BLaER1 treated with 17β-estradiol and CSF1 and Interleukin-3, amounts not matched to agents 10 nM and 100 nM (cell line): ENCODE measurements around the gene OCLN.

Experiments
- H3K27ac ChIP-seq, 11 experiments: shearing (Covaris generic); formaldehyde crosslinking; 2 replicates each; pipeline ENCODE4 v1.8.1; 2022
- H3K27me3 ChIP-seq, 11 experiments: shearing (Covaris generic); formaldehyde crosslinking; 2 replicates each; pipeline ENCODE4 v1.8.1; 2022
- H3K36me3 ChIP-seq, 11 experiments: shearing (Covaris generic); formaldehyde crosslinking; 2 replicates each; pipeline ENCODE4 v1.8.1; 2022
- H3K4me1 ChIP-seq, 10 experiments: shearing (Covaris generic); formaldehyde crosslinking; 2 replicates each; pipeline ENCODE4 v1.8.1; 2022
- H3K4me2 ChIP-seq, 11 experiments: shearing (Covaris generic); formaldehyde crosslinking; 2 replicates each; pipeline ENCODE4 v1.8.1; 2022
- H3K4me3 ChIP-seq, 10 experiments: shearing (Covaris generic); formaldehyde crosslinking; 2 replicates each; pipeline ENCODE4 v1.8.1; 2022
- H3K9ac ChIP-seq, 11 experiments: shearing (Covaris generic); formaldehyde crosslinking; 2 replicates each; pipeline ENCODE4 v1.8.1; 2022
- H3K9me3 ChIP-seq, 11 experiments: shearing (Covaris generic); formaldehyde crosslinking; replicated peaks in 1 of 11; 2 replicates each; pipeline ENCODE4 v1.8.1; 2022
- H4K20me1 ChIP-seq, 11 experiments: shearing (Covaris generic); formaldehyde crosslinking; 2 replicates each; pipeline ENCODE4 v1.8.1; 2022
- Cebpa-rat ChIP-seq, 11 experiments: shearing (Covaris generic); IDR thresholded peaks; 2 replicates each; pipeline ENCODE4 v1.8.1; 2022

OCLN gene

GRCh38 chr5:69489246-69489645 is 3.3 kb upstream of the OCLN start:
- Histone ChIP-seq H4K20me1 (peaks cover 0 to 13% (median 4%) of the 10 kb centered on the region in 11 experiments; a peak in 4 of 22 replicates), H3K4me2 (no peak overlapping the region), H3K36me3 (no peaks in the 10 kb centered on the region), H3K9me3 (peaks cover 0 to 8% (median 0%) of the 10 kb centered on the region in 11 experiments; a peak in 1 of 22 replicates), H3K27ac (no peak overlapping the region), H3K4me1 (peaks cover 3 to 21% (median 17%) of the 10 kb centered on the region in 10 experiments; a peak in 19 of 20 replicates), H3K27me3 (peaks cover 28 to 42% (median 37%) of the 10 kb centered on the region in 11 experiments), H3K4me3 (no peak overlapping the region), H3K9ac (no peak overlapping the region)
- no peak for TF ChIP-seq Cebpa-rat (IDR thresholded peaks at IDR 0.05)

- Histone ChIP-seq H3K4me1 (peaks cover 8 to 23% (median 18%) of the 10 kb centered on the region in 10 experiments; a peak in 19 of 20 replicates), H4K20me1 (peaks cover 0 to 13% (median 4%) of the 10 kb centered on the region in 11 experiments; a peak in 4 of 22 replicates), H3K27me3 (peaks cover 43 to 60% (median 54%) of the 10 kb centered on the region in 11 experiments), H3K4me2 (no peak overlapping the region), H3K9ac (no peak overlapping the region), H3K9me3 (peaks cover 0 to 8% (median 0%) of the 10 kb centered on the region in 11 experiments; a peak in 1 of 22 replicates), H3K4me3 (no peak overlapping the region), H3K36me3 (no peaks in the 10 kb centered on the region), H3K27ac (no peak overlapping the region)
- no peak for TF ChIP-seq Cebpa-rat (IDR thresholded peaks at IDR 0.05)
Measured at GRCh38 chr5:69491027-69491426, 1.6 kb upstream of the OCLN start.

- no peak overlapping the region for H3K27ac ChIP-seq
- peaks cover 0 to 8% (median 0%) of the 10 kb centered on the region in 11 experiments; a peak in 1 of 22 replicates for H3K9me3 ChIP-seq
- peaks cover 43 to 65% (median 54%) of the 10 kb centered on the region in 11 experiments for H3K27me3 ChIP-seq
- peaks cover 8 to 23% (median 18%) of the 10 kb centered on the region in 10 experiments; a peak in 19 of 20 replicates for H3K4me1 ChIP-seq
- peak overlapping the region in 5 of 11 experiments; percentile 92 to 99 (median 96); a peak in 5 of 22 replicates for H3K4me2 ChIP-seq
- H4K20me1 ChIP-seq = peaks cover 0 to 13% (median 4%) of the 10 kb centered on the region in 11 experiments; a peak in 4 of 22 replicates
- no peaks in the 10 kb centered on the region for H3K36me3 ChIP-seq
- no peak overlapping the region for H3K9ac ChIP-seq
- no peak for TF ChIP-seq Cebpa-rat (IDR thresholded peaks at IDR 0.05)
- H3K4me3 ChIP-seq = peak overlapping the region in 7 of 10 experiments; percentile 61 to 79 (median 67); a peak in 8 of 20 replicates
Measured at GRCh38 chr5:69491838-69492390, 676 bp upstream of the OCLN start.

- peaks cover 8 to 23% (median 18%) of the 10 kb centered on the region in 10 experiments; a peak in 19 of 20 replicates for H3K4me1 ChIP-seq
- H4K20me1 ChIP-seq = peaks cover 0 to 13% (median 4%) of the 10 kb centered on the region in 11 experiments; a peak in 4 of 22 replicates
- TF ChIP-seq Cebpa-rat (IDR thresholded peaks at IDR 0.05) = no peak
- H3K4me2 ChIP-seq = peak overlapping the region; percentile 92 to 100 (median 98)
- no peak overlapping the region for H3K27ac ChIP-seq
- H3K4me3 ChIP-seq = peak overlapping the region; percentile 54 to 79 (median 64)
- H3K9me3 ChIP-seq = peaks cover 0 to 8% (median 0%) of the 10 kb centered on the region in 11 experiments; a peak in 1 of 22 replicates
- peak overlapping the region in 10 of 11 experiments; percentile 43 to 66 (median 56); a peak in 11 of 22 replicates for H3K9ac ChIP-seq
- H3K27me3 ChIP-seq = peaks cover 43 to 65% (median 54%) of the 10 kb centered on the region in 11 experiments
- H3K36me3 ChIP-seq = no peaks in the 10 kb centered on the region
Measured at GRCh38 chr5:69492923-69493395, 369 bp downstream of the OCLN start.

GRCh38 chr5:69493396-69494133 is 975 bp downstream of the OCLN start:
- Histone ChIP-seq H3K9ac (peak overlapping the region in 10 of 11 experiments; percentile 43 to 66 (median 56); a peak in 18 of 22 replicates), H4K20me1 (peaks cover 0 to 13% (median 4%) of the 10 kb centered on the region in 11 experiments; a peak in 4 of 22 replicates), H3K9me3 (peaks cover 0 to 8% (median 0%) of the 10 kb centered on the region in 11 experiments; a peak in 1 of 22 replicates), H3K4me1 (peaks cover 8 to 23% (median 18%) of the 10 kb centered on the region in 10 experiments; a peak in 19 of 20 replicates), H3K4me2 (peak overlapping the region; percentile 92 to 100 (median 98)), H3K36me3 (no peaks in the 10 kb centered on the region), H3K27ac (peak overlapping the region in 2 of 11 experiments; percentile 12 to 17; a peak in 1 of 22 replicates), H3K4me3 (peak overlapping the region; percentile 54 to 79 (median 64)), H3K27me3 (peaks cover 43 to 65% (median 54%) of the 10 kb centered on the region in 11 experiments)
- TF ChIP-seq Cebpa-rat (IDR thresholded peaks at IDR 0.05) = no peak

- peaks cover 0 to 13% (median 4%) of the 10 kb centered on the region in 11 experiments; a peak in 4 of 22 replicates for H4K20me1 ChIP-seq
- H3K27ac ChIP-seq = no peak overlapping the region
- H3K4me2 ChIP-seq = peak overlapping the region; percentile 92 to 100 (median 98); a peak in 17 of 22 replicates
- H3K9ac ChIP-seq = no peak overlapping the region
- no peak for TF ChIP-seq Cebpa-rat (IDR thresholded peaks at IDR 0.05)
- peaks cover 8 to 23% (median 18%) of the 10 kb centered on the region in 10 experiments; a peak in 19 of 20 replicates for H3K4me1 ChIP-seq
- peaks cover 43 to 65% (median 54%) of the 10 kb centered on the region in 11 experiments for H3K27me3 ChIP-seq
- peaks cover 0 to 8% (median 0%) of the 10 kb centered on the region in 11 experiments; a peak in 1 of 22 replicates for H3K9me3 ChIP-seq
- no peaks in the 10 kb centered on the region for H3K36me3 ChIP-seq
- H3K4me3 ChIP-seq = peak overlapping the region in 5 of 10 experiments; percentile 54 to 79 (median 65); a peak in 4 of 20 replicates
Measured at GRCh38 chr5:69494452-69494851, 1.9 kb downstream of the OCLN start.

- no peaks in the 10 kb centered on the region for H3K36me3 ChIP-seq
- H3K4me2 ChIP-seq = no peak overlapping the region
- peaks cover 0 to 8% (median 0%) of the 10 kb centered on the region in 11 experiments; a peak in 1 of 22 replicates for H3K9me3 ChIP-seq
- no peak overlapping the region for H3K9ac ChIP-seq
- H3K27ac ChIP-seq = no peak overlapping the region
- peaks cover 38 to 45% (median 41%) of the 10 kb centered on the region in 11 experiments for H3K27me3 ChIP-seq
- TF ChIP-seq Cebpa-rat (IDR thresholded peaks at IDR 0.05) = no peak
- H3K4me3 ChIP-seq = no peak overlapping the region
- H4K20me1 ChIP-seq = peaks cover 0 to 13% (median 4%) of the 10 kb centered on the region in 11 experiments; a peak in 4 of 22 replicates
- peaks cover 8 to 23% (median 18%) of the 10 kb centered on the region in 10 experiments; a peak in 19 of 20 replicates for H3K4me1 ChIP-seq
Measured at GRCh38 chr5:69497006-69497520, 4.5 kb downstream of the OCLN start.

GRCh38 chr5:69498384-69498783 is 5.8 kb downstream of the OCLN start:
- Histone ChIP-seq H3K4me2 (no peak overlapping the region), H3K9ac (no peak overlapping the region), H3K4me1 (peaks cover 8 to 12% (median 9%) of the 10 kb centered on the region in 10 experiments; a peak in 19 of 20 replicates), H3K36me3 (no peaks in the 10 kb centered on the region), H3K9me3 (no peaks in the 10 kb centered on the region), H4K20me1 (no peaks in the 10 kb centered on the region), H3K4me3 (no peak overlapping the region), H3K27me3 (peaks cover 24 to 32% (median 28%) of the 10 kb centered on the region in 11 experiments), H3K27ac (no peak overlapping the region)
- no peak for TF ChIP-seq Cebpa-rat (IDR thresholded peaks at IDR 0.05)
